HG03457 (cell line): ENCODE data around the gene PNLIP.

ENCODE experiments used
- ATAC-seq: cut with Tn5 transposase; IDR thresholded peaks from one replicate; pipeline ENCODE4 v1.9.1; 2021; ENCODE audit warnings: moderate number of reproducible peaks; ENCODE audit not compliant: unreplicated experiment

The PNLIP gene

GRCh38 chr10:116567335-116567734 is 21.6 kb downstream of the PNLIP start:
- ATAC-seq = no peak

DNA sequence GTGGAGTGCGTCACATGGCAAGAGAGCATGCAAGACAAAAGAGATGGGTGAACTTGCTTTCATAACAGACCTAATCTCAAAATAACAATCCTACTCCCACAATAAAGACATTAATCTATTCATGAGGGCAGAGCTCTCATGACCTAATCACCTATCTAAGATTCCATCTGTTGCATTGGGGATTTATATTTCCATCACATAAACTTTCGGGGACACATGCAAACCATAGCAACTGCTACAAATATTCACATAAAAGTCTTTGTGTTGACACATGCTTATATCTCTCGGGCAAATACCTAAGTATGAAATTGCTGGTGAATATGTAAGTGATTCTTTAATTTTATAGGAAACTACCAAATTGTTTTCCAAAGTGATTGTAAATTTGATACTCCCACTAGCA is 29.1 kb downstream of the PNLIP start:
- ATAC-seq = no peak

GRCh38 chr10:116587878-116588591 is 42.3 kb downstream of the PNLIP start:
- ATAC-seq = no peak

DNA sequence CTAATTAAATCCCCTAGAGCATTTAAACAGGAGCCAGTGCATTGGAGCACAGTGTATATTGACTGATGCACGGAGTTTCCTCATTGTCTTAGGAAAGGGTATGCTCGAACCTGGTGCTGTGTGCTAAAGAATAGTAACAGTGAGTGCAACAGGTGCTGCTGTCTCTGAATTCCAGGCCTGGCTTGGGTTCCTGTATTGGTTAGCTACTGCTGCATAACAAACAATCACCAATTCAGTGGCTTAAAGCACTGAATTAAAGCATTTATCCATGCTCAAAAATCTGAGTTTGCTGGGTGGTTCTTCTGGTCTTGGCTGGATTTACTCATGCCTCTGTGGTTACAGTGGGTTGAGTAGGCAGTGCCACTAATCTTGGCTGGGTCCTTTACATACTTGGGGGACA is 43.3 kb downstream of the PNLIP start:
- no peak for ATAC-seq

- no peak for ATAC-seq
These were observed 44.2 kb downstream of the PNLIP start for GRCh38 chr10:116589926-116590325.

GRCh38 chr10:116590590-116591444 is 45.1 kb downstream of the PNLIP start, which contains the start of gene PNLIPRP1:
Gene PNLIPRP1, plus strand, starts transcription at chr10:116590959. Its CDS starts 171 bp downstream, at chr10:116591130.
- ATAC-seq = no peak

GRCh38 chr10:116593139-116593740 is 47.5 kb downstream of the PNLIP start:
- no peak for ATAC-seq

- ATAC-seq = no peak
These were observed 48.8 kb downstream of the PNLIP start for GRCh38 chr10:116594525-116595035.

DNA sequence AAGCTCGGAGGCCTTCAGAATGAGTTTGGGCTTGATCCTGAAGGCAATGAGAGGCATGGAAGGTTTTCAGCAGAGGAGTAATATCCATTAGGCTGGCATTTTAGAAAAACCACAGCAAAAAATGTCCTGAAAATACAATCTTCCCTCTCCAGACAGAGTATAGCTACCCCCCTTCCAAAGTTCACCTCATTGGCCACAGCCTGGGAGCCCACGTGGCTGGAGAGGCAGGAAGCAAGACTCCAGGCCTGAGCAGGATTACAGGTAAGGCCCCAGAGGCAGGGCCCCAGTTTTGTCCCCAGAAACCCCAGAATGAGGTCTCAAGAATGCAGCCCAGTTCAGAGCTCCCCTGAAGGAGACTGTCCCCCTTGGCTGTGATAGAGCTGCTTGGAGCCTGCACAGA is 50.3 kb downstream of the PNLIP start:
- ATAC-seq = no peak

DNA sequence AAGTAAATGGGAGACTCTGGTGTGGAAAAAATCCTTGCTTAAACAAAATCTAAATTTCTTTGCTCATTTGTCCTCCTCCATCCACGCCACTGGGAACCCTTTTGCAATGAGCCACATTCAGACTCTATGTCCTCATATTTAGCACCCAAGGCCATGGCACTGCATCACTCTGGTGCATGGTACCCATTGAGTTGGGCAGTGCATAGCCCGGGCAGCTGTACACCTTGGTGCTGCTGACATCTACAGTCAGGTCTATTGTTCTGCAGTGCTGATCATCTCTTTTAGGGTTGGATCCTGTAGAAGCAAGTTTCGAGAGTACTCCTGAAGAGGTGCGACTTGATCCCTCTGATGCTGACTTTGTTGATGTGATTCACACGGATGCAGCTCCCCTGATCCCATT is 51.8 kb downstream of the PNLIP start:
- ATAC-seq = no peak

- ATAC-seq = no peak
These were observed 52.6 kb downstream of the PNLIP start for GRCh38 chr10:116598329-116598728.

GRCh38 chr10:116599991-116600390 is 54.3 kb downstream of the PNLIP start:
- ATAC-seq = no peak

GRCh38 chr10:116602648-116603400 is 57.1 kb downstream of the PNLIP start:
- ATAC-seq = no peak

- no peak for ATAC-seq
These were observed 60.3 kb downstream of the PNLIP start for GRCh38 chr10:116606061-116606483.

DNA sequence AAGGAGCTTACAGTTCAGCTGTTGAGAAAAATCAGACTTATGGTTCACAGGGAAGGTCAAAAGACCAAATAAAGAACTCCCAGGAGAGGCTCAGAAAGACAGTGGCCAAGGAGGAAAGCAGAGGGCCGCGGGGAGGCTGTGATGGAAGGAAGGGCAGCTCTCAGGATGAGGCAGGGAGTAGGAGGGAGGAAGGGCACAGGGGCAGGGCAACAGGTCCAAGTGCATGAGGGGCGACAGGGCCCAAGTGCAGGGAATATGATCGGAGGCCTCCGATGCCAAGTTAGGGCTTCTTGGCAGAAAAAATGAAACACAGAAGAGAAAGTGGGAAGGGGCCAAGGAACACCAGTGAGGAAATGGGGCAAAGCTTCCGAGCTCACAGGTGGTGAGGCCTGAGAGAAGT is 61.6 kb downstream of the PNLIP start:
- ATAC-seq = no peak

DNA sequence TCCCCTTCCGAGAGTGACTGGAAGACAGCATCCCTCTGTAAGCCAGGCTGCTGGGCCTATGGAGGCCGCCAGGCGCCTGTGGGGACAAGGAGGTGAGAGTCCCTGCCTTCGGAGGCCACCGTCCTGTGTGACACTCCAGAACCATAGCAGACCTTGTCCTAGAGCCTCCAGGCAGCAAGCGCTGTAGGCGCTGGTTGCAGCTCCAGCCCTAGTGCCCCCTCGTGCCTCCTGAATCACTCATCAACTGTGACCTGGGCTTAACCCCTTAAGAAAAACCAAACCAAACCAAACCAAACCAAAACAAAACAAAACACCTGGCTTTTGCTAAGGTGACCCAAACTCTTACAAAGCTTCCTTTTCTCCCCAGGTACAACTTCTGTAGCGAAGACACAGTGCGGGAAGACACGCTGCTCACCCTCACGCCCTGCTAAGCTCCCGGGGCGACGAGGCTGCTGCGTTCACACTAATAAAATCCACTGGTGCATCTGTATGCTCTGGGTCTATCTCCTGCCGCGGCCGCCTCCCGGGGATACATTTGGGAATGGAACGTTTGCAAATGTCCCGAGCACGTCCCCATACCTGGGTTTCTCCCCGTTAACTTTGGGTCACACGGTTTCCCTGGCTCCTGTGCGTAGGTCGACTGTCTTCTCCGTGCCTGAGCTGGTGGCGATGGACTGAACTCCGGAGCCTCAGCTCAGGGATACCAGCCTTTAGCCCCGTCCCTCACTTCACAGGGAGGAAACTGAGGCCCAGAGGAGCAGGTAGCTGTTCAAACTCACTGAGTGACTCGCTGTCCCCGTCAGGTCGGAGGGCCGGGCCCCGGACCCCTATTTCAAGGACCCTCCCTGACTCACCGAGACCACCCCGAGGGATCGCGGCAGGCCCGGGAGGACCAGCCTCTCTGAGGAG is 63.2 kb downstream of the PNLIP start:
- no peak for ATAC-seq

GRCh38 chr10:116610443-116611152 is 64.9 kb downstream of the PNLIP start:
- ATAC-seq = no peak

DNA sequence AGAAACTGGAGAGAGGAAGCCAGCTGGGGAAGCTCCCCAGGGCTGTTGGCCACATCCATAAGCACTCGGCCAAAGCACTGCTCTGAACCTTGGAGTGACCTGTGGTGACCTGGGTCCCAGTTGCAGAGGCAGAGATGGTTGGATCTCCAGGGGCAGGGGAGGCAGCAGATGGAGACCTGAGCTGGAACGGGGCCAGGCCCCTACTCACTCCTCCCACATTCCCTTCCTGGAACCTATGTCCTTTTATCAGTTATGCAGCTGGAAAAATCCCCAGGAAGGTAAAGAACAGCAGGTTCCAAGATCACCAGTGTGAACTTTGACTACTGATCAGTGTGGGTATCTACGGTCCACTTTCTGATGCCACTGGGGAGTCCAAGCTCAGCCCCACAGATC is 65.4 kb downstream of the PNLIP start:
- ATAC-seq = no peak

DNA sequence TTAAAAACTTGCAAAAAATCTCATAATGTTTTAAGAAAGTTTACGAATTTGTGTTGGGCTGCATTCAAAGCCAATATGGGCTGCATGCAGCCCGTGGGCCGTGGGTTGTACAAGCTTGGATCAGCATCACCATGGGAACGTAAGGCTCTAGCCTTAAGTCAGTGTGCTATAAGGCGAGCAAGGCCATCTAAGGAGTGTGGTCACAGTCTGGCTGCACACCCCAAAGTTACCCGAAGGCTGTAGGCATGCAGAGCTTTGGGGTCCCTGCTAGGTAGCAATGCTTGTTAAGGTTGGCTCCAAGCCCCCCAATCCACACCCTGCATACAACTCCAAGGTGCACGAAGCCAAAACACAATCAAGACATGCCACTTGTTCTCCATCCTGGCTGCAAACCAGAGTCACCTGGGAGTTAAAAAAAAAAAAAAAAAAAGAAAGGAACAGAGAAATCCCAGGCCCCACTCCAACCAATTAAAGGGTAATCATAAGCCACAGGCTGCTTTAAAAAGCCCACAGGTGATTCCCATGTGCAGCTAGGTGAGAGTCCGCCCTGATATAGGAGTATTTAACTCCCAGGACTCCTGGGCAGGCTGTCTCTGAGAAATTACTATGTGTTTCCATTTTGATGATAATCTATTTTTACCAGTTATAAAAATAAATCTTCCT is 66.5 kb downstream of the PNLIP start:
- no peak for ATAC-seq
